ENCODE measurements around the gene RPRML. TPM values are rescaled to one million over a fixed set of nuclear protein-coding genes. Genes with fewer than 3 reads are reported as not detected.

Gene RPRML
- total RNA-seq, 1 donor from 2014 or later, result not detected

DNA sequence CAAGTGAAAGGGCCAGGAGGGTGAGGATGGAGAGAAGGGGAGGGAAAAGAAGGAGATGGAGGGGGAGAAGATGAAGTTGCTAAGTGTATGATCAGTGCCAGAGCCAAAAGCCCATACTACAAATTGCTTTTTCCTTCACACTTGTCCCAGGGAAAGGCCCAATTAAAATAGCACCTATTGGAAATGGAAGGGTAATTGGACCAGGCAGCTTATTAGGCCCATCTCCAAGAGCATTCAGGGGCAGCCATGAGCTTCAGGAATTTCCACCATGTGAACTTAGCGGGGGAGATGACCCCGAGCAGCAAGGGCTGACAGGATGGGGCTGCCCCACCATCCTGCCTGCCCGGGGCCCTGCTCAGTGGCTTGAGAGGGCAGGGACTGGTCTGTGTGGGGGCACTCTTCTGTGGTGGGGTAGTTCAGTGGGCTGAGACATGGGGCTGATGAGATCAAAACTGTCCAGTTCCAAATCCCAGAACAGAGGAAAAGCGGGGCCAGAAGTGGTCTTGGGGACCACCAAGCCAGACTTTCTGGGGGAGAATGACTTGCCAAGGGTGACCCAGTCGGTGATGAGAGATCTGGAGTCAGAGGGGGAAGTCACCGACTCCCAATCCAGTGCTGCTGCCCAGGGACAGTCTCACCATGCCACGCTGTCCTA, 28.6 kb downstream of the RPRML start:
- ATAC-seq, result no peak
- DNase-seq (ENCODE audit: low spot score), result no peak
- intact Hi-C loops (cut with DNase I), result no loop called here

- no peak for ATAC-seq
- intact Hi-C loops (cut with DNase I), result no loop called here
- no peak for DNase-seq (ENCODE audit: low spot score)
Observed at GRCh38 chr17:46949291-46950174, 29.5 kb downstream of the RPRML start.

- intact Hi-C loops (cut with DNase I), result no loop called here
- DNase-seq (ENCODE audit: low spot score) (no peak), ATAC-seq (no peak)
Observed at GRCh38 chr17:46948544-46948943, 30.5 kb downstream of the RPRML start.

DNA sequence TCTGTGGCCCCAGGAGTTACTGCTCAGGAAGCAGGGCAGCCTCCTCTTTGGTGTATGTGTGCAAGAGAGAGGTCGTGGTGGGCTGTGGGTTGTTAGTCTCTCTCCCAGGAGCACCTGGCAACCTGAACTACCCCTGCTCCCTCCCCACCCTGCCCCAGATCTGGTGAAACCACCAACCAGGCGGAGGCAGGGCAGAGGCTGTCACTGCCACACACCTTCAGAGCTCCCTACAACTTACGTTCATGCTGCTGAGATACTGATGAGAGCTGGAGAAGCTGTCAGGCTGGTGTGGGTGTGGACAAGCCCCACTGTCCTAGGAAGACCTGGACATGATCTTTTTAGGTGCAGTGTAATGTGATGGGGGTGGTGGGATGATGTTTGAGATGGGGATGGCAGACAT, 31.8 kb downstream of the RPRML start:
- no peak for ATAC-seq
- intact Hi-C loops (cut with DNase I), result no loop called here
- no peak for DNase-seq (ENCODE audit: low spot score)

GRCh38 chr17:46944931-46945330, 34.1 kb downstream of the RPRML start:
- ATAC-seq (no peak), DNase-seq (ENCODE audit: low spot score) (no peak)
- intact Hi-C loops (cut with DNase I), result no loop called here

DNA sequence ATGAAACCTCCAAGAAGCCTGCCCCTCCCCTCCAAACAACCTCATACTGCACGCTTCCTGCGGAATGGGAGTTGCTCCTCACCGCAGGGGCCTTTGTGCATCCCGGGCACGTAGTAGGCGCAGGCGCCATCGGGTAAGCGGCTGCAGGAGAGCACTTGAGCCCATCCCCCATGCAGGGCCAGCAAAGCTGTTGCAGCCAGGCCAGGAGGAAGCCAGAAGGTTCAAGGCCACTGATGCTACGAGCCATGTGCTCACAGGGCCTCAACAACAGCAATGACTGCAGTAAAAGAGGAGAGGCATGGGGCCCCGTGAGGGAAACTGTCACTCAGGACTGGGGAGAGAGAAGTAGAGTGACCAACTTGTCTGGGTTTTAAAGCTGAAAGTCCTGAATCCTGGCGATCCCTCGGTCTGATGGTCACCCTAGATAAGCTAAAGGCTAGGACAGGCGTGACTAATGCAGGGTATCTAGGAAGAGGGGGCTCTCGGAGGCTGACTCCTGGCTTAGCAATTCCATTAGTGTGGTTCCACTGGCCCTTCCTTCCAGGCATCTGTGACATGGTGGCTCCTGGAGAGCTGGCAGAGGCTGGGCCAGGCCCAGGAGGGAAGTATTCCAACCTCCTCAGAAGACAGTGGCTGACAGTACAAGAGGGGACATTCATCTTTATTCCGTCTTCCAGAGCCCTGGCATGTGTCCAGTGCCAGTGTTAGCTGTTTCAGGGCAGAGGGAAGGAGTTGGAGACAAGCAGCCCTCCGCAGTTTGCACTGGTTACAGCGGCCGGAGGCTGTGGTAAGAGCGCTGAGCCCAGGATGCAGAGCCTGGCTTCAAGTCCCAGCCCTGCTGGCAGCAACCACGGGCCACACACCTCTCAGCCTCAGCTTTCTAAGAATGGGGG, 35.3 kb downstream of the RPRML start:
- intact Hi-C loops (cut with DNase I), result no loop called here
- ATAC-seq (peak; percentile 23), DNase-seq (ENCODE audit: low spot score) (no peak)

- intact Hi-C loops (cut with DNase I), result no loop called here
- DNase-seq (ENCODE audit: low spot score), result no peak
- ATAC-seq, result peak; percentile 9
Observed at GRCh38 chr17:46943218-46943500, 35.9 kb downstream of the RPRML start.

DNA sequence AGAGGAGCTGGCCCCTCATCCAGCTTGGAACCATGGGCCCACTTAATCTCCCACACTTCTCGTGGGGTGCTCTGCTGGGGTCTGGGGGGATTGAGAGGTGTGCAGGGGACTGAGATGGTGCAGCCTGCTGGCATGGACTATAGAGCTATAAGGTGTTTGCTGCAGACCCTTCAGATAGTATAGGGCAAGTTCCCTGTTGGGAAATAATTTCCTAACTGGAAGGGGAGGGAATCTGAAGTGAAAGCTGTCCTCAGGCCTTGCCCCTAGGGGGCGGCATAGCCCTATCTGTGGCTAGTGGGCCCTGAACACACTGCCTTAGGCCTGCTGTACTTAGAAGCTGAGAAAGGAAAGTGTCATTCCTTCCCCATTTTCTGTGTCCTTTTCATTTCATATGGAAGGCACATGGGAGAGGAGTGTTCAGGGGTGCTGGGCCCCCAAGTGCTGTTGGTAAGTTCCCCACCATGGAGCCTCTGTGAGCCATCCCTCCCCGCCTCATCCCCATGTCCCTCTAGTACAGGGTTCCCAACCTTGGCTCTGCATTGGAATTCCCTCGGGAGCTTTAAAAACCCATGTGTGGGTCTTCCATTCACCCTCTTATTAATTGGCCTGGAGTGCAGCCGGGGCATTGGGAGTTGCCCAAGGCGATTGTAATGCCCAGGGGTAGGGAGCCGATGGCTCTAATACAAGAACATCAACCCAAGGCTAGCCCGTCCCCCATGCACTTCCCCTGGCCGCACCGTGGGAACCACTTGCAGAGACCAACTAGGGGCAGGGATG, 36.4 kb downstream of the RPRML start:
- intact Hi-C loops (cut with DNase I), result no loop called here
- ATAC-seq (peak; percentile 84), DNase-seq (ENCODE audit: low spot score) (peak; percentile 77)

- peak; percentile 77 for DNase-seq (ENCODE audit: low spot score)
- peak; percentile 82 for ATAC-seq
Observed at GRCh38 chr17:46940692-46941404, 38.2 kb downstream of the RPRML start.

DNA sequence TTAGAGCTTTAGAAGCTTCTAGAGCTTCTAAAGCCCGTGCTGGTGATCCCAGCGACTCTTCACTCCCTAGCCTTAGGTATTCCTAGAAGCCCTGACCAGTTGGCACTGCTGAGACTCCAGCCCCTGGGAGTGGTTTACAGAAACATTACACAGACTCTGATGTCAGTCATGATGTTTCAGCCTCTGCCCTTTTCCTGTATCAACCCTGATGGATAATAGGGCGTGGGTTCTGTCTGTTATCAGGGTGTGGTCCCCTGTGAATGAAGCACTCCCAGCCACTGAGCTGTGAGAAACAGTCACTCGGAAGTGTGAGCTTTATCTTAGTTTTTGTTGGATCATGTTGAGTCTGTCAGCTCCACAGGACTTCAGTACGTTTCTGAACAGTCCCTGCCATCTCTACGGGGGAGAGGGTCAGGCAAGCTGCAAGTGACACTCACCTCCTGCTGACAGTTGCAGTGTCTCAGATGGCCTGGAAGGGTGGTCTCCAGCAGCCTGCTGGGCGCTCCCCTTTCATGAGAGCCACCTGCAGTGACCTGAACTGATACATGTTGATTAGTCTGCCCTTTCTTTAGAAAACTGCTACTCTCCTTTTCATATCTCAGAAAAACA, 43.3 kb downstream of the RPRML start:
- intact Hi-C loops (cut with DNase I), result no loop called here
- ATAC-seq (no peak), DNase-seq (ENCODE audit: low spot score) (no peak)

More at GRCh38 chr17:46940692-46941404, 38.2 kb downstream of the RPRML start:
- intact Hi-C loops (cut with DNase I), result no loop called here

DNA sequence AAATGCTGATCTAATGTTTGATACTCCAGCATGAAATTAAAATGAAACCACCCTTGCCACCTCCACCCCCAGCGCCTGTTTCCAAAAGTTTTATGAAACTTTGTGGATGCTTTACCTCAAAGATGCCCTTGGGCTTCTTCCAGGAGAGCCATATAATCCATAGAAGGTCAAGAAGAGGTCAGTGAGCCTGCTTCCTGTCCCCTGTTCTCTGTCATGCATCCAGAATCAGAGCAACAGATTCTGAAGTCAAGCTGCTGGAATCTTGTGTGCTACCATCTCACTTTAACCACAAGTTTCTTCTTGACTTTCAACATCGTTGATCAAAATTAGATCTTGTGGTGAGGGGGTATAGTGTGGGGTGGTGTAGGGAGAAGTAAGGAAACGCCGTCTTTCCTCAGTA, 47.5 kb downstream of the RPRML start:
- intact Hi-C loops (cut with DNase I), result no loop called here
- ATAC-seq, result no peak
- no peak for DNase-seq (ENCODE audit: low spot score)

GRCh38 chr17:46930051-46930450, 49.0 kb downstream of the RPRML start:
- ATAC-seq, result no peak
- intact Hi-C loops (cut with DNase I), result no loop called here

GRCh38 chr17:46929413-46929812, 49.6 kb downstream of the RPRML start:
- intact Hi-C loops (cut with DNase I), result no loop called here
- DNase-seq (ENCODE audit: low spot score), result no peak
- no peak for ATAC-seq

More at GRCh38 chr17:46930051-46930450, 49.0 kb downstream of the RPRML start:
- no peak for DNase-seq (ENCODE audit: low spot score)

GRCh38 chr17:46928467-46929261, 50.4 kb downstream of the RPRML start:
- DNase-seq (ENCODE audit: low spot score), result no peak
- intact Hi-C loops (cut with DNase I), result no loop called here
- no peak for ATAC-seq

All from sciatic nerve (tissue), 2 donors.